GM23338 (cell line): ENCODE measurements around the gene TK1. TPM values are rescaled to one million over a fixed set of nuclear protein-coding genes. Genes with fewer than 3 reads are reported as not detected.

ENCODE experiments used
- ATAC-seq: fragments of 200-7000 bp; cut with Tn5 transposase; 3 replicates; pipeline ENCODE4 v1.9.1; 2020
- DNase-seq: peaks from one replicate; pipeline ENCODE4 v3.0.0-alpha.2; 2015; ENCODE audit warnings: low spot score
- H2AFZ ChIP-seq: fragments of 200-600 bp; sonication (generic); 2 replicates; pipeline ENCODE4 v1.8.0; 2016; ENCODE audit warnings: antibody characterized with exemption, mild to moderate bottlenecking, moderate library complexity
- H3F3A ChIP-seq: fragments of 200-600 bp; sonication (generic); replicated peaks from 2 replicates; pipeline ENCODE4 v1.8.0; 2017; ENCODE audit warnings: antibody characterized with exemption, mixed run types, low read depth
- H3K27ac ChIP-seq: fragments of 200-600 bp; sonication (generic); 2 replicates; pipeline ENCODE4 v1.6.1; 2016; ENCODE audit warnings: low read depth
- H3K27me3 ChIP-seq: fragments of 200-600 bp; sonication (generic); 2 replicates; pipeline ENCODE4 v1.8.0; 2016; ENCODE audit warnings: mild to moderate bottlenecking, mixed run types, moderate library complexity; ENCODE audit not compliant: insufficient read depth
- H3K36me3 ChIP-seq: fragments of 200-600 bp; sonication (generic); 2 replicates; pipeline ENCODE4 v1.8.0; 2016; ENCODE audit warnings: mild to moderate bottlenecking; ENCODE audit not compliant: insufficient read depth
- H3K4me1 ChIP-seq: fragments of 200-600 bp; sonication (generic); 2 replicates; pipeline ENCODE4 v1.8.0; 2016; ENCODE audit warnings: mild to moderate bottlenecking, moderate library complexity; ENCODE audit not compliant: insufficient read depth
- H3K4me2 ChIP-seq: fragments of 200-600 bp; sonication (generic); 2 replicates; pipeline ENCODE4 v1.7.1; 2017; ENCODE audit warnings: mixed run types
- H3K4me3 ChIP-seq: fragments of 200-600 bp; sonication (generic); 2 replicates; pipeline ENCODE4 v1.6.1; 2016; ENCODE audit warnings: mixed run types
- H3K79me2 ChIP-seq: fragments of 200-600 bp; sonication (generic); replicated peaks from 2 replicates; pipeline ENCODE4 v1.8.0; 2017; ENCODE audit warnings: mild to moderate bottlenecking; ENCODE audit not compliant: insufficient read depth
- H3K9me2 ChIP-seq: fragments of 200-600 bp; sonication (generic); 2 replicates; pipeline ENCODE4 v1.8.0; 2017; ENCODE audit not compliant: insufficient read depth
- H4K20me1 ChIP-seq: fragments of 200-600 bp; sonication (generic); replicated peaks from 2 replicates; pipeline ENCODE4 v1.8.0; 2017; ENCODE audit warnings: mild to moderate bottlenecking; ENCODE audit not compliant: insufficient read depth
- H3K27ac Mint-ChIP-seq: 2 replicates; pipeline ENCODE4 v1.8.0; 2020; ENCODE audit warnings: inconsistent platforms, mild to moderate bottlenecking, moderate library complexity, mixed read lengths
- H3K27me3 Mint-ChIP-seq: 3 replicates; pipeline ENCODE4 v1.8.0; 2022; ENCODE audit warnings: low read depth, mild to moderate bottlenecking, moderate library complexity, mixed read lengths, inconsistent platforms; ENCODE audit not compliant: insufficient read depth, poor library complexity
- H3K36me3 Mint-ChIP-seq: 3 replicates; pipeline ENCODE4 v1.8.0; 2021; ENCODE audit warnings: low read depth, mild to moderate bottlenecking, inconsistent platforms, moderate library complexity, mixed read lengths
- H3K4me1 Mint-ChIP-seq: 3 replicates; pipeline ENCODE4 v1.8.0; 2020; ENCODE audit warnings: mild to moderate bottlenecking, inconsistent platforms, mixed read lengths
- H3K4me3 Mint-ChIP-seq: 3 replicates; pipeline ENCODE4 v1.8.0; 2021; ENCODE audit warnings: moderate library complexity, mild to moderate bottlenecking, inconsistent platforms, mixed read lengths
- H3K9me3 Mint-ChIP-seq: 3 replicates; pipeline ENCODE4 v1.8.0; 2020; ENCODE audit warnings: moderate library complexity, mild to moderate bottlenecking, inconsistent platforms, mixed read lengths
- NANOG ChIP-seq: IDR thresholded peaks from 2 replicates; pipeline ENCODE4 v1.6.1; 2016; ENCODE audit warnings: antibody characterized with exemption, borderline replicate concordance
- POLR2AphosphoS5 ChIP-seq: IDR thresholded peaks from 2 replicates; pipeline ENCODE4 v1.6.1; 2016; ENCODE audit warnings: antibody characterized with exemption, low read depth
- STAT1 ChIP-seq: IDR thresholded peaks from one replicate; pipeline ENCODE4 v1.6.1; 2016; ENCODE audit warnings: antibody characterized with exemption; ENCODE audit not compliant: unreplicated experiment
- polyA plus RNA-seq: library from polyadenylated mRNA; unstranded; fragments of >200 nt; fragmentation: Nextera tagmentation; extraction: Ambion mirVana; gene quantifications from 2 replicates; pipeline ENCODE4 v1.2.1, GENCODE V29; 2016
- total RNA-seq: library from RNA; depleted of rRNA; stranded (reverse); fragments of >200 nt; shearing (Covaris generic); gene quantifications from 2 replicates; pipeline ENCODE4 v1.2.3, GENCODE V29; 2014
- TF ChIP-seq, protein P1 (sequence below), 2 experiments: fragments of 200-600 bp in 1 of 2; sonication (generic) in 1 of 2; conservative IDR thresholded peaks; 2 replicates each; pipeline versions ENCODE4 v1.5.1 to v1.6.1; 2016 to 2017; ENCODE audit warnings: antibody characterized with exemption in 2 of 2, low read depth in 2 of 2, mild to moderate bottlenecking in 2 of 2, moderate library complexity in 1 of 2
- TF ChIP-seq, protein P2 (sequence below): fragments of 250-450 bp; sonication (Bioruptor Pico); IDR thresholded peaks from 2 replicates; pipeline ENCODE4 v1.5.0; 2020; ENCODE audit warnings: mild to moderate bottlenecking, moderate library complexity

Gene TK1
- total and polyA plus RNA-seq, 2 experiments from 2014 or later = 74.5 to 84.4 TPM

DNA sequence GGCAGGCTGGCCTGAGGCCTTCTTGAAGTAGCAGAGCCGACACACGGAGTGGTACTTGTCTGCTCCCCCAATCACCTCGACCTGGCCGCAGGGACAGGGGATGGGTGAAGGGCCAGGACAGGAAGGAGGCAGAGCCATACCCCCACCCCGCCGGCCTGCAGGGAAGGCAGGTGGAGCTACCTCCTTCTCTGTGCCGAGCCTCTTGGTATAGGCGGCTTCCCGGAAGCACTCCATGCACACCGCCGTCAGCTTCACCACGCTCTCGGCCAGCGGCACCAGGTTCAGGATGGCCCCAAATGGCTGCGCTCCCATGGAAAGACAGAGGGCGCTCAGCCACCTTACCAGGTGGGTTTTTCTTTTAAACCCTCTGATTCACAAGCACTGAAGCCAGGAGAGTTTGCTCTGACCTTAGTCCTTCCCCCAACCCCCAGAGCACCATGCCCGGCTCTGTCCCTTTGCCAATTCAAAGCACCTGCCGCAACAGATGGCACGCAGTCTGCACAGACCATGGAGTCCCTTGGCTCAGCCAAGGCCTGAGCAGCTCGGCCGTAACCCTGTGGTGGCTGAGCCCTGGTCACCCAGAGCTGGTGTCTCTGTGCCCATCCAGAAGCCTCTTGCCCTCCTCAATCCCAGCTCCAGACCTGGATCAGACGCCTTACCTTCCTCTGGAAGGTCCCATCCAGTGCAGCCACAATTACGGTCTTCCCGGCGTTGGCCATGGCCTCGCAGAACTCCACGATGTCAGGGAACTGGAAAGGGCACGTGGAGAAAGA is 11.8 kb downstream of the TK1 start:
- DNase-seq = peak; percentile 83
- H3K4me3 ChIP-seq = no peak overlapping the region
- peaks cover 13% of the 10 kb centered on the region for H4K20me1 ChIP-seq
- H3K4me2 ChIP-seq = no peak overlapping the region
- peaks cover 50% of the 10 kb centered on the region for H3K4me1 Mint-ChIP-seq
- no peak overlapping the region for H2AFZ ChIP-seq
- H3K27ac Mint-ChIP-seq = peak overlapping the region; percentile 37; the same call in 1 of the 2 replicates
- H3K9me3 Mint-ChIP-seq = no peaks in the 10 kb centered on the region; the same call in 1 of the 3 replicates
- H3K36me3 ChIP-seq = peaks cover 15% of the 10 kb centered on the region
- no peak for TF ChIP-seq NANOG
- TF ChIP-seq, protein P1, sequence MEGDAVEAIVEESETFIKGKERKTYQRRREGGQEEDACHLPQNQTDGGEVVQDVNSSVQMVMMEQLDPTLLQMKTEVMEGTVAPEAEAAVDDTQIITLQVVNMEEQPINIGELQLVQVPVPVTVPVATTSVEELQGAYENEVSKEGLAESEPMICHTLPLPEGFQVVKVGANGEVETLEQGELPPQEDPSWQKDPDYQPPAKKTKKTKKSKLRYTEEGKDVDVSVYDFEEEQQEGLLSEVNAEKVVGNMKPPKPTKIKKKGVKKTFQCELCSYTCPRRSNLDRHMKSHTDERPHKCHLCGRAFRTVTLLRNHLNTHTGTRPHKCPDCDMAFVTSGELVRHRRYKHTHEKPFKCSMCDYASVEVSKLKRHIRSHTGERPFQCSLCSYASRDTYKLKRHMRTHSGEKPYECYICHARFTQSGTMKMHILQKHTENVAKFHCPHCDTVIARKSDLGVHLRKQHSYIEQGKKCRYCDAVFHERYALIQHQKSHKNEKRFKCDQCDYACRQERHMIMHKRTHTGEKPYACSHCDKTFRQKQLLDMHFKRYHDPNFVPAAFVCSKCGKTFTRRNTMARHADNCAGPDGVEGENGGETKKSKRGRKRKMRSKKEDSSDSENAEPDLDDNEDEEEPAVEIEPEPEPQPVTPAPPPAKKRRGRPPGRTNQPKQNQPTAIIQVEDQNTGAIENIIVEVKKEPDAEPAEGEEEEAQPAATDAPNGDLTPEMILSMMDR (conservative IDR thresholded peaks at IDR 0.05; ENCODE audit: low read depth in 2 of 2) = peak; percentile 62 to 76
- peaks cover 31% of the 10 kb centered on the region for H3K27me3 Mint-ChIP-seq
- H3K79me2 ChIP-seq = no peaks in the 10 kb centered on the region
- no peak overlapping the region for H3K4me3 Mint-ChIP-seq
- H3K36me3 Mint-ChIP-seq = peaks cover 72% of the 10 kb centered on the region
- H3K27ac ChIP-seq = 0 out of 2 replicates have a peak overlapping the region, but pooled peaks have one; percentile 59
- H3K27me3 ChIP-seq = no peaks in the 10 kb centered on the region
- H3F3A ChIP-seq = peaks cover 12% of the 10 kb centered on the region; the same call in 1 of the 2 replicates
- ATAC-seq = peak; percentile 42
- H3K9me2 ChIP-seq = no peaks in the 10 kb centered on the region
- peaks cover 16% of the 10 kb centered on the region for H3K4me1 ChIP-seq

DNA sequence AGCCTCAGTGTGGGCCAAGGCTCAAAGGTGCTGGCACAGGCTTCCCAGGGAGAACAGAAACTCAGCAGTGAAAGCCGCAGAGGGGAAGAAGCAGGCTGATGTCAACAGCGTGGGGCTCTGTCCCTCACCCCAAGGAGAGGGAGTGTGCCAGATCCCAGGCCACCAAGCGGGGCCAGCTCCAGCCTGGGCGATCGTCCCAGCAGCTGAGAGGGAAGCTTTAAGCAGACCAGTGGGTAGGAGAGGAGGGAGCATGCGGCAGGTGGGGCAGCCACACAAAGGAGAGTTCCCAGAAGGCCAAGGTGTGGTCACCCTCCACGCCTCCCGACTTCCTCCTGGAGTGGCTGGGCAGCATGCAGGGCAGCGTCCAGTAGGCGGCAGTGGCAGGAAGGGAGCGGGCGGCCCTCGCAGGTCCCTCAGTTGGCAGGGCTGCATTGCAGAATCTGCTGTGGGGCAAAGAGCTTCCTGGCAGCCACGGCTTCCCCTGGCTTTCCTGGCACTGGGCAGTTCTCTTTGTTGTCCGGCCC is 12.4 kb downstream of the TK1 start:
- Mint-ChIP-seq H3K4me3 (no peak overlapping the region), H3K9me3 (no peaks in the 10 kb centered on the region; the same call in 1 of the 3 replicates), H3K27ac (no peak overlapping the region), H3K36me3 (peaks cover 66% of the 10 kb centered on the region), H3K27me3 (peaks cover 32% of the 10 kb centered on the region), H3K4me1 (peaks cover 53% of the 10 kb centered on the region)
- Histone ChIP-seq H2AFZ (no peak overlapping the region), H3K4me1 (peaks cover 21% of the 10 kb centered on the region), H3K27me3 (no peaks in the 10 kb centered on the region), H3K27ac (no peak overlapping the region), H3K79me2 (no peaks in the 10 kb centered on the region), H3K4me3 (no peak overlapping the region), H3K9me2 (no peaks in the 10 kb centered on the region), H3K36me3 (0 out of 2 replicates have a peak, but pooled peaks cover 9% of the 10 kb centered on the region), H4K20me1 (peaks cover 13% of the 10 kb centered on the region), H3F3A (peaks cover 16% of the 10 kb centered on the region; the same call in 1 of the 2 replicates), H3K4me2 (no peak overlapping the region)
- DNase-seq (no peak), ATAC-seq (no peak)
- TF ChIP-seq STAT1 = no peak
- TF ChIP-seq, protein P1 (conservative IDR thresholded peaks at IDR 0.05; ENCODE audit: low read depth in 2 of 2) = peak in 1 of 2 experiments; percentile 13; a peak in 1 of 4 replicates
- TF ChIP-seq POLR2AphosphoS5 = no peak
- TF ChIP-seq NANOG = no peak
- TF ChIP-seq, protein P2, sequence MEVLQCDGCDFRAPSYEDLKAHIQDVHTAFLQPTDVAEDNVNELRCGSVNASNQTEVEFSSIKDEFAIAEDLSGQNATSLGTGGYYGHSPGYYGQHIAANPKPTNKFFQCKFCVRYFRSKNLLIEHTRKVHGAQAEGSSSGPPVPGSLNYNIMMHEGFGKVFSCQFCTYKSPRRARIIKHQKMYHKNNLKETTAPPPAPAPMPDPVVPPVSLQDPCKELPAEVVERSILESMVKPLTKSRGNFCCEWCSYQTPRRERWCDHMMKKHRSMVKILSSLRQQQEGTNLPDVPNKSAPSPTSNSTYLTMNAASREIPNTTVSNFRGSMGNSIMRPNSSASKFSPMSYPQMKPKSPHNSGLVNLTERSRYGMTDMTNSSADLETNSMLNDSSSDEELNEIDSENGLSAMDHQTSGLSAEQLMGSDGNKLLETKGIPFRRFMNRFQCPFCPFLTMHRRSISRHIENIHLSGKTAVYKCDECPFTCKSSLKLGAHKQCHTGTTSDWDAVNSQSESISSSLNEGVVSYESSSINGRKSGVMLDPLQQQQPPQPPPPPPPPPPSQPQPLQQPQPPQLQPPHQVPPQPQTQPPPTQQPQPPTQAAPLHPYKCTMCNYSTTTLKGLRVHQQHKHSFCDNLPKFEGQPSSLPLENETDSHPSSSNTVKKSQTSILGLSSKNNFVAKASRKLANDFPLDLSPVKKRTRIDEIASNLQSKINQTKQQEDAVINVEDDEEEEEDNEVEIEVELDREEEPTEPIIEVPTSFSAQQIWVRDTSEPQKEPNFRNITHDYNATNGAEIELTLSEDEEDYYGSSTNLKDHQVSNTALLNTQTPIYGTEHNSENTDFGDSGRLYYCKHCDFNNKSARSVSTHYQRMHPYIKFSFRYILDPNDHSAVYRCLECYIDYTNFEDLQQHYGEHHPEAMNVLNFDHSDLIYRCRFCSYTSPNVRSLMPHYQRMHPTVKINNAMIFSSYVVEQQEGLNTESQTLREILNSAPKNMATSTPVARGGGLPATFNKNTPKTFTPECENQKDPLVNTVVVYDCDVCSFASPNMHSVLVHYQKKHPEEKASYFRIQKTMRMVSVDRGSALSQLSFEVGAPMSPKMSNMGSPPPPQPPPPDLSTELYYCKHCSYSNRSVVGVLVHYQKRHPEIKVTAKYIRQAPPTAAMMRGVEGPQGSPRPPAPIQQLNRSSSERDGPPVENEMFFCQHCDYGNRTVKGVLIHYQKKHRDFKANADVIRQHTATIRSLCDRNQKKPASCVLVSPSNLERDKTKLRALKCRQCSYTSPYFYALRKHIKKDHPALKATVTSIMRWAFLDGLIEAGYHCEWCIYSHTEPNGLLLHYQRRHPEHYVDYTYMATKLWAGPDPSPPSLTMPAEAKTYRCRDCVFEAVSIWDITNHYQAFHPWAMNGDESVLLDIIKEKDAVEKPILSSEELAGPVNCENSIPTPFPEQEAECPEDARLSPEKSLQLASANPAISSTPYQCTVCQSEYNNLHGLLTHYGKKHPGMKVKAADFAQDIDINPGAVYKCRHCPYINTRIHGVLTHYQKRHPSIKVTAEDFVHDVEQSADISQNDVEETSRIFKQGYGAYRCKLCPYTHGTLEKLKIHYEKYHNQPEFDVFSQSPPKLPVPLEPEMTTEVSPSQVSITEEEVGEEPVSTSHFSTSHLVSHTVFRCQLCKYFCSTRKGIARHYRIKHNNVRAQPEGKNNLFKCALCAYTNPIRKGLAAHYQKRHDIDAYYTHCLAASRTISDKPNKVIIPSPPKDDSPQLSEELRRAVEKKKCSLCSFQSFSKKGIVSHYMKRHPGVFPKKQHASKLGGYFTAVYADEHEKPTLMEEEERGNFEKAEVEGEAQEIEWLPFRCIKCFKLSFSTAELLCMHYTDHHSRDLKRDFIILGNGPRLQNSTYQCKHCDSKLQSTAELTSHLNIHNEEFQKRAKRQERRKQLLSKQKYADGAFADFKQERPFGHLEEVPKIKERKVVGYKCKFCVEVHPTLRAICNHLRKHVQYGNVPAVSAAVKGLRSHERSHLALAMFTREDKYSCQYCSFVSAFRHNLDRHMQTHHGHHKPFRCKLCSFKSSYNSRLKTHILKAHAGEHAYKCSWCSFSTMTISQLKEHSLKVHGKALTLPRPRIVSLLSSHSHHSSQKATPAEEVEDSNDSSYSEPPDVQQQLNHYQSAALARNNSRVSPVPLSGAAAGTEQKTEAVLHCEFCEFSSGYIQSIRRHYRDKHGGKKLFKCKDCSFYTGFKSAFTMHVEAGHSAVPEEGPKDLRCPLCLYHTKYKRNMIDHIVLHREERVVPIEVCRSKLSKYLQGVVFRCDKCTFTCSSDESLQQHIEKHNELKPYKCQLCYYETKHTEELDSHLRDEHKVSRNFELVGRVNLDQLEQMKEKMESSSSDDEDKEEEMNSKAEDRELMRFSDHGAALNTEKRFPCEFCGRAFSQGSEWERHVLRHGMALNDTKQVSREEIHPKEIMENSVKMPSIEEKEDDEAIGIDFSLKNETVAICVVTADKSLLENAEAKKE (CRISPR knock-in tag) = no peak
